Measurements from ENCODE around the gene NR2C2AP.
"Not testable (repeated sequence)": the region's sequence is repeated elsewhere in the genome, so short reads cannot be mapped to it uniquely, and the experiment has no call there.

NR2C2AP gene

DNA sequence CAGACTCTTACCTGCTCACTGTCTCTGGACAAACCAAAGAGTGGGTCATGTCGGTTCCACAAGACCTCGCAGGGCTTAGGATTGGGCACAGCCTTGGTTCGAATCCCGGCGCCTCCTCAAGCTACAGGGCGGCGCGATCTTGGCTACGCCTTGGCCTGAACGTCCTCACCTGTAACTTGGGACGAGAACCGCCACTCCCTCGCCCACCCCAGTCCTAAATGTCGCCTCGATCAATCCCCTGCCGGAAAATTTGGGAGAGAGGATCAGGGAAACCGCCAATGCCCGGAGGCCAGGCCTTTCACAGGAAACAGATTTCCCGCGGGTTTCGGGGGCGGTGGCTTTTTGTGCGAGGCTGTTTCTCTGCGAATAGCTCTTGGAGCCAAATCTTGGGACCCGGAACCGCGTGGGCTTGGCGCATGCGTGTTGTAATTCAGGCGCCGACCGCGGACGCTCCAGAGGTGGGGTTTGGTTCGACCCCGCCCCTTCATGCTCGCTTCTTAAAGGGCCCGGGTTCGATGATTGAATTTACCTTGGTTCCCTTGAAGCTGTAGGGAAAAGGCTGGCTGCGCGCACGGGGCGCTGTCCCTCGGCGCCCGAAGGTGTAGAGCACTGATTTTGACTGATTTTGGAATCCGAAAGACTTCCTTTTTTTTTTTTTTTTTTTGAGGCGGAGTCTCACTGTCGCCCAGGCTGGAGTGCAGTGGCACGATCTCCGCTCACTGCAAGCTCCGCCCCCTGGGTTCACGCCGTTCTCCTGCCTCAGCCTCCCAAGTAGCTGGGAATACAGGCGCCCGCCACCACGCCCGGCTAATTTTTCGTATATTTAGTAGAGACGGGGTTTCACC, at the start of gene NR2C2AP:
Gene NR2C2AP, minus strand, starts transcription at position 403 of the 845 bp plus-strand sequence. Its CDS starts 354 bp downstream, at position 49.
- DNase-seq = peak; percentile 94

GRCh38 chr19:19250196-19250801, 47.1 kb upstream of the NR2C2AP start:
- no peak for DNase-seq

GRCh38 chr19:19240476-19240875, 37.3 kb upstream of the NR2C2AP start:
- DNase-seq = no peak

DNA sequence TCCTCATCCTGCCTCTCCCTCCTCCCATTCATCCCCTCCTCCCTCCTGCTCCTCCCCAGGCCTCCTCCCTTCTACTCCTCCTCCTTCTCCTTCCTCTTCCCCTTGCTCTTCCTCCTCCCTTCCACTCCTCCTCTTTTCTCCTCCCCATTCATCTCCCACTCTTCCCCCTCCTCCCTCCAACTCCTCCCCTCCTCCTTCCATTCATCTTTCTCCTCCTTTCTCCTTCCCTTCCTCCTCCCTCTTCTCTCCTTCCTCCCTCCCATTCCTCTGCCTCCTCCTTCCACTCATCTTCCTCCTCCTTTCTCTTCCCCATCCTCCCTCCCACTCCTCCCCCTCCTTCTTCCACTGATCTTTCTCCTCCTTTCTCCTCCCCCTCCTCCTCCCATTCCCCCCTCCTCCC, 36.5 kb upstream of the NR2C2AP start:
- no peak for DNase-seq

GRCh38 chr19:19238126-19238894, 35.1 kb upstream of the NR2C2AP start:
- DNase-seq = no peak

DNA sequence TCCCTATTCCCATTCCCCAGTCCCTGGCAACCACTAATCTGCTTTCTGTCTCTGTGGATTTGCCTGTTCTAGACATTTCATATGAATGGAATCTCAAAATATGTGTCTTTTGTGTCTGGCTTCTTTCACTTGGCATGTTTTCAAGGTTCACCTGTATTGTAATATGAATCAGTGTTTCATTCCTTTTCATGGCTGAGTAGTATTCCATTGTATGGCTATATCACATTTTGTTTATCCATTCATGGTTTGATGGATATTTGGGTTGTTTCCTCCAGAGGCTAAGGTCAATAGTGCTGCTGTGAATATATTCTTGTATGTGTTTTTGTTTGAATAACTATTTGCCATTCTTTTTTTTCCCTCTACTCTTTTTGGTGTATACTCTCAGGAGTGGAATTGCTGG, 33.0 kb upstream of the NR2C2AP start:
- no peak for DNase-seq

DNA sequence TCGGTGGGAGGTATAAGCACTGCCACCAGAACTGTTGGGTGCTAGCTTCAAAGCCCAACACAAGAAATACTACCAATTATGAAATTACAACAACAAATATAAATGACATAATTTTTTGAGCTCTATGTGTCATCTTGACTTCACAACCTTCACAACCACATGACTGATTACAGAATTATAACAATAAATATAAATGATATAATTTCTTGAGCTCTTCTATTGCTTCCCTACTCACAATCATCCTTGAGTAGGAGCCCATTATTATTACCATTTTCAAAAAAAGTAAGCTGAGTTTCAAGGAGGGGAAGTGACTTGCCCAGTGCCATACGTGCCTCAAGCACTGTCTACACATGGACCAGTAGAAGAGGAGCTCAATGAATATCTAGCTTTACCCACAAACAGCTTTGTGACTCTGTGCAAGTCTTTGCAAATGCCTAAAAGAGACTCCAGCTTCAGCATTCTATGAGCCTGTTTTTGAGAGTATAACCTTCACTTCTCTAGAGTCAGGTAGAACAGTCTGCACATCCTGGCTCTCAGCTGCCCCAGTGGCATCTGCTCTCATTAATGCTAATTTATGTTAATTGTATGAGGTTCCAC, 31.1 kb upstream of the NR2C2AP start:
- DNase-seq = no peak

GRCh38 chr19:19232261-19232721, 29.1 kb upstream of the NR2C2AP start:
- DNase-seq = no peak

GRCh38 chr19:19230999-19231398, 27.8 kb upstream of the NR2C2AP start:
- no peak for DNase-seq

GRCh38 chr19:19229701-19230100, 26.5 kb upstream of the NR2C2AP start:
- no peak for DNase-seq

GRCh38 chr19:19227217-19227616, 24.0 kb upstream of the NR2C2AP start:
- no peak for DNase-seq

GRCh38 chr19:19226663-19227062, 23.4 kb upstream of the NR2C2AP start:
- no peak for DNase-seq

GRCh38 chr19:19226204-19226603, 23.0 kb upstream of the NR2C2AP start:
- no peak for DNase-seq

- peak; percentile 73 for DNase-seq
These were observed 21.8 kb upstream of the NR2C2AP start for GRCh38 chr19:19224852-19225494.

DNA sequence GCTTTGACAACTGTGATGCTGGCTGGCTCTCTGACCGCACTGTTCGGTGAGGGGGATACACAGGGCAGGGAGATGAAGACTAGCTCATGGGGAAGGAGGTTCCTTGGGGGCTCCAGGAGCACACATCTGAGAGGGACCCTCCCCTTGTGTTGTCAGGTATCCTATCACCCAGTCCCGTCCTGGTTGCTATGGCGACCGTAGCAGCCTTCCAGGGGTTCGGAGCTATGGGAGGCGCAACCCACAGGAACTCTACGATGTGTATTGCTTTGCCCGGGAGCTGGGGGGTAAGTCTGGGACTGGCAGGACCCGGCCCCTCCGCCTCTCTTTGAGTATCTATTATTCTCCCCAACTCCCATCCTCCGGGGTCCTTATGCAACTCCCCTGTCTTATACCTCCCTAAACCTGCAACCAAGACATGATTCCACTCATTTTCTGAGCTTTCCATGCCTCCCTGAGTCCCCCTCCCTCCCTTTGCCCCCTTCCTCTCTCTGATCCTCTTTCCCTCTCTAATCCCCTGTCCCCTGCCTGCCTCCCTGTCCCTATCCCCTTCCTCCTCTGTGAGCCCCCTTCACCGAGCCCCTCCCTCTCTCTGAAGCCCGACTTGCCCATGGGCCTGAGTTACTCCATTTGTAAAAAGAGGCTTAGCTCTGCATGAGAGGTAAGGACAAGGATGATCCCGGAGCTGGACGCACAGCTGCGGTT, 21.1 kb upstream of the NR2C2AP start:
- DNase-seq = no peak

DNA sequence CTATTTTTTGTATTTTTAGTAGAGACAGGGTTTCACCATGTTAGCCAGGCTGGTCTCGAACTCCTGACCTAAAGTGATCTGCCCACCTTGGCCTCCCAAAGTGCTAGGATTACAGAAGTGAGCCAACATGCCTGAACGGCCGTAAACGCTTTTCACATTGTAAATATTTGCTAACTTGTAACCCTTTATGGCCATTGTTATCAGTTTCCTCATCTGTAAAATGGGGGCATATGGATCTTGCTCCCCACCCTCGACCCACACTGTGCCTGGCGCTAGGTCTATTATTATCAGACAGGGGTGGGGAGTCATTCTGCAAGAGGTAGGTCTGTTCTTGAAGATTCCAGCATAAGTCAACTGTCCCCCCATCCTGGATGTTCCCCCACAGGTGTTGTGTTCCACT, 20.4 kb upstream of the NR2C2AP start:
- DNase-seq = no peak

- DNase-seq = no peak
These were observed 19.8 kb upstream of the NR2C2AP start for GRCh38 chr19:19223060-19223459.

- DNase-seq = not testable (repeated sequence)
These were observed 17.8 kb upstream of the NR2C2AP start for GRCh38 chr19:19221000-19221399.

GRCh38 chr19:19218911-19219310, 15.7 kb upstream of the NR2C2AP start:
- no peak for DNase-seq

DNA sequence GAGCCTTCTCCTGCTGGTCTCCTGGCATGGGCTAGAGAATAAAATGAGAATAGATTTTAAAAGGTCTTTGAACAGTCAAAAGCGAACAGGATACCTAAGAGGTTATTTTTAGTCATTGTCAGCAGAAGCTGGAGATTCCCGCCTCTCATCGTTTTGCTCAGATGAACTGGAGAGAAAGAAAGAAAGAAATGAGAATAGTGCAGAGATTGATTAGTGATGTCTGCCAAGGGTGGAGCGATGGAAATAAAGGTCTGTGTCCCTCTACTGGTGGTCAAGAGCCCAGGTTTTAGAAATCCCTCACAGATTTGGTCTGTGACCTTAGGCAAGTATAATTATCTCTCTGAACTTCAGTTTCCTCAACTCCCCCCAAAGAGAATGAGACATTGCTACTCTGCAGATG, 13.9 kb upstream of the NR2C2AP start:
- DNase-seq = no peak

GRCh38 chr19:19215792-19216191, 12.6 kb upstream of the NR2C2AP start:
- no peak for DNase-seq

DNA sequence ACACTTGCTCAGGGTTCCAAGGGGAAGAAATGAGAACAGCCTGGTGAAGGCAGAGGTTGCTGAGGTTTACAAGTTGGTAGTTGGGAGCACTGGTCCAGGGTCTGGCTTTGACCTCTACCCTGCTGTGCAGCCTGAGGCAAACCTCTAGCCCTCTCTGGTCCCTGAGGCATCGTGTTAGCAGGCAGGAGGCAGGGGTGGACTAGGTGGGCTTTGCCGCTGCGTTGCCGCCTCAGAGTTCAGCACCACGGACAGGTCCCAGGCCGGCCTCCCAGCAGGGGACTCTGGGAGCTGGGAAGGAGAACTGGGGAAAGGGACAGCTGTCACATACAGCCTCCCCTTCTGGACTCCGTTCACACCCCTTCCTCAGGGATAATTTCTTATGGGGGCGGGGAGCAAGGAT, 11.7 kb upstream of the NR2C2AP start:
- no peak for DNase-seq
